ENCODE measurements around the gene CNPY1. TPM values are rescaled to one million over a fixed set of nuclear protein-coding genes. Genes with fewer than 3 reads are reported as not detected.

Gene CNPY1
- not detected in 5 replicates for total RNA-seq (2022; extraction: Qiagen RNA extraction)

GRCh38 chr7:155546449-155546848, at the start of gene CNPY1:
Gene CNPY1 (minus strand): TSS chr7:155546559. CDS start chr7:155545929, 630 bp downstream.

GRCh38 chr7:155458111-155458877, 88.1 kb downstream of the CNPY1 start, which contains the start of gene EN2:
Gene EN2 (plus strand): TSS chr7:155458129. CDS start chr7:155458378, 249 bp downstream.

Other genes with a start within 250 kb of the CNPY1 start
- 14.0 to 16.9 TPM (median 14.8 TPM) in 5 replicates for gene INSIG1, start 248.7 kb downstream of the CNPY1 start, total RNA-seq (2022; extraction: Qiagen RNA extraction)
- 0.68 to 0.97 TPM (median 0.83 TPM) in 5 replicates for gene EN2, start 88.4 kb downstream of the CNPY1 start, total RNA-seq (2022; extraction: Qiagen RNA extraction)
- 21.3 to 28.9 TPM (median 25.8 TPM) in 5 replicates for gene RBM33, start 98.1 kb upstream of the CNPY1 start, total RNA-seq (2022; extraction: Qiagen RNA extraction)

All from A549 treated with Hydrocortisone at 1 μM for 4 hours (cell line).